KOPT-K1 (cell line): ENCODE measurements around the gene GAK.

ENCODE experiments used
- H3K27ac ChIP-seq: fragments of 200-600 bp; sonication (generic); 2 replicates; pipeline ENCODE4 v1.5.1; 2016; ENCODE audit warnings: antibody characterized with exemption, mild to moderate bottlenecking, low read depth, low read length; ENCODE audit not compliant: poor library complexity, severe bottlenecking
- H3K36me3 ChIP-seq: fragments of 200-600 bp; sonication (generic); 2 replicates; pipeline ENCODE4 v1.5.1; 2017; ENCODE audit warnings: antibody characterized with exemption, mild to moderate bottlenecking, low read length, moderate library complexity; ENCODE audit not compliant: insufficient read depth
- H3K9me3 ChIP-seq: fragments of 200-600 bp; sonication (generic); 2 replicates; pipeline ENCODE4 v1.5.1; 2017; ENCODE audit warnings: antibody characterized with exemption, low read length, mild to moderate bottlenecking; ENCODE audit not compliant: insufficient read depth, poor library complexity, severe bottlenecking

Gene GAK

DNA sequence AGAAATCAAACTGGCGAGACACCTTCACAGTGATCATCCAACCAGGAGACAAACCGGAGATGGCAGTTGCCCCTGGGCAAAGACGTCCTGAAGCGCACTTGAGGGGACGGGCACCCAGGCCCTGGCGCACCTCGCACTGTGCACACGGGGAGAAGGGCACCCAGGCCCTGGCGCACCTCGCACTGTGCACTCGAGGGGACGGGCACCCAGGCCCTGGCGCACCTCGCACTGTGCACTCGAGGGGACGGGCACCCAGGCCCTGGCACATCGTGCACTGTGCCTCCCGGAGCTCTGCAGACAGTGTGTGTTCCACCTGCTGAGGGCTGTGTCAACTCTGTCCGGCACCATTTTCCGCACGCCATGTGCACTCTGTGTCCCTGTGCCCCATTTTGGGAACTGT is 71.6 kb downstream of the GAK start:
- no peak overlapping the region for H3K27ac ChIP-seq
- H3K36me3 ChIP-seq: peaks cover 98% of the 10 kb centered on the region
- peaks cover 33% of the 10 kb centered on the region for H3K9me3 ChIP-seq

- no peak overlapping the region for H3K27ac ChIP-seq
- peaks cover 98% of the 10 kb centered on the region for H3K36me3 ChIP-seq
- peaks cover 33% of the 10 kb centered on the region for H3K9me3 ChIP-seq
Measured at GRCh38 chr4:859496-859895, 72.6 kb downstream of the GAK start.

GRCh38 chr4:858831-859451 is 73.2 kb downstream of the GAK start:
- no peak overlapping the region for H3K27ac ChIP-seq
- peaks cover 98% of the 10 kb centered on the region for H3K36me3 ChIP-seq
- H3K9me3 ChIP-seq: peaks cover 33% of the 10 kb centered on the region

GRCh38 chr4:858041-858481 is 74.1 kb downstream of the GAK start:
- H3K9me3 ChIP-seq: peaks cover 33% of the 10 kb centered on the region
- no peak overlapping the region for H3K27ac ChIP-seq
- H3K36me3 ChIP-seq: peaks cover 98% of the 10 kb centered on the region

- H3K9me3 ChIP-seq: peaks cover 33% of the 10 kb centered on the region
- peaks cover 97% of the 10 kb centered on the region for H3K36me3 ChIP-seq
- H3K27ac ChIP-seq: no peak overlapping the region
Measured at GRCh38 chr4:857461-857860, 74.7 kb downstream of the GAK start.

DNA sequence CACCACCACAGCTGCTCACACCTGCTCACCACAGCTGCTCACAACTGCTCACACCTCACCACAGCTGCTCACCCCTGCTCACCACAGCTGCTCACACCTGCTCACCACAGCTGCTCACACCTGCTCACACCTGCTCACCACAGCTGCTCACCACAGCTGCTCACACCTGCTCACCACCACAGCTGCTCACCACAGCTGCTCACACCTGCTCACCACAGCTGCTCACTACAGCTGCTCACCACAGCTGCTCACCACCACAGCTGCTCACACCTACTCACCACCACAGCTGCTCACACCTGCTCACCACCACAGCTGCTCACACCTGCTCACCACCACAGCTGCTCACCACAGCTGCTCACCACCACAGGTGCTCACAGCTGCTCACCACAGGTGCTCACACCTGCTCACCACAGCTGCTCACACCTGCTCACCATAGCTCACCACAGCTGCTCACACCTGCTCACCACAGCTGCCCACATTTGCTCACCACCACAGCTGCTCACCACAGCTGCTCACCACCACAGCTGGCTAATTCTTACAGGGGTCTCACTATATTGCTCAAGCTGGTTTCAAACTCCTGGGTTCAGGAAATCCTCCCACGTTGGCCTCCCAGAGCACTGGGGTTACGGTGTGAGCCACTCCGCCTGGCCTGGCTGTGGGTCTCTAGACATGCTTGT is 75.8 kb downstream of the GAK start:
- Histone ChIP-seq H3K36me3 (peaks cover 95% of the 10 kb centered on the region), H3K27ac (no peak overlapping the region), H3K9me3 (peaks cover 33% of the 10 kb centered on the region)

GRCh38 chr4:855880-856224 is 76.3 kb downstream of the GAK start:
- Histone ChIP-seq H3K36me3 (peaks cover 94% of the 10 kb centered on the region), H3K9me3 (peaks cover 33% of the 10 kb centered on the region), H3K27ac (no peak overlapping the region)

DNA sequence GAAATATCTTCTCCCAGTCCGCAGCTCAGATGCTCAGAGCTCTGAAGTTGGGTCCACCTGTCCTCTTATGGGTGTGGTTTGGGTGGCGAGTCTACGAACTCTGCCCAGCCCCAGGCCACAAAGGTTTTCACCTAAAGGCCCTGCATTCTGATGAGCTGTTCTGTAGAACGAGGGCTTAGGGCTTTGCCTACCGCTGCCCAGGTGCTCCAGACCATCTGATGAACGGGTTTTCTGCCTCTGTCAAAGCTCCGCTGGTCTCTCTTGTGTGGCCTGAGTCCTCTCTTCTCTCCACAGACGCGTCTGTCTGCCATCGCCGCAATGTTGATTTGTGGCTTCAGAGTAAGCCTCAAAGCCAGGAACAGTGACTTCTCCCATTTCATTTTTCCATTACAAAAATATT is 77.8 kb downstream of the GAK start:
- no peak overlapping the region for H3K27ac ChIP-seq
- peaks cover 94% of the 10 kb centered on the region for H3K36me3 ChIP-seq
- peaks cover 32% of the 10 kb centered on the region for H3K9me3 ChIP-seq

- Histone ChIP-seq H3K27ac (no peak overlapping the region), H3K36me3 (peaks cover 94% of the 10 kb centered on the region), H3K9me3 (peaks cover 25% of the 10 kb centered on the region)
Measured at GRCh38 chr4:853416-853781, 78.7 kb downstream of the GAK start.

DNA sequence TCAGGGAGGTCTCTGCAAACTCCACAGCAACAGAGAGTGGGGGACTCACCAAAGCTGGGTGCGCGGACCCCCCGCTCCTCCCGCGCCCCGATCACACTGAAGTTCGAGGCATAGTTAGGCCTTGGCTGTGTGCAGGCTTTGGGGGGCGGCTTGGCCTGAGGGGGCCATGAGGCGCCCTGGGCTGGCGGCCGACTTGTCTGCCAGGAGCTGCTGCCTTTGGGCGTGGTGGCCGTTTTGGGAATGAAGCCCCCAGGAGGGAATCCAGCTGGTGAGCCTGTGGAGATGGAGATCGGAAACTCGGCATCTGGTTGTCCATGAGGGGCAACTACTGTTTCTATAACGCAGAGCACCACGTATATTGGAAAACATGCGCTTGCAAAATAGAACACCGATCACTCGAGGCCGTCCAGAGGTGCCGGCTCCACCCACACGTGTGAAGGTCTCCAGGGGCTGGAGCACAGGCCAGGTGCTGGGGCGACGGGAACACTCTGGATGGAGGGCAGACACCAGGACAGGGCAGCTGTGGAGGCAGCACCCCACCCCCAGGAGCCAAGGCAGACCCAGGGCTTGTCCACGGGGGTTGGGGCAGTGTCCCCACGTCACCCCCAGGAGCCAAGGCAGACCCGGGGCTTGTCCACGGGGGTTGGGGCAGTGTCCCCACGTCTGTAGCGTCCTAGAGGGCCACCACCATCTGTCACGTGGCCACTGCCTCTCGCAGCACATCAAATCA is 80.2 kb downstream of the GAK start:
- Histone ChIP-seq H3K27ac (no peak overlapping the region), H3K9me3 (peaks cover 10% of the 10 kb centered on the region), H3K36me3 (peaks cover 91% of the 10 kb centered on the region)

- Histone ChIP-seq H3K9me3 (no peaks in the 10 kb centered on the region), H3K27ac (no peak overlapping the region), H3K36me3 (peaks cover 77% of the 10 kb centered on the region)
Measured at GRCh38 chr4:850323-850945, 81.7 kb downstream of the GAK start.

DNA sequence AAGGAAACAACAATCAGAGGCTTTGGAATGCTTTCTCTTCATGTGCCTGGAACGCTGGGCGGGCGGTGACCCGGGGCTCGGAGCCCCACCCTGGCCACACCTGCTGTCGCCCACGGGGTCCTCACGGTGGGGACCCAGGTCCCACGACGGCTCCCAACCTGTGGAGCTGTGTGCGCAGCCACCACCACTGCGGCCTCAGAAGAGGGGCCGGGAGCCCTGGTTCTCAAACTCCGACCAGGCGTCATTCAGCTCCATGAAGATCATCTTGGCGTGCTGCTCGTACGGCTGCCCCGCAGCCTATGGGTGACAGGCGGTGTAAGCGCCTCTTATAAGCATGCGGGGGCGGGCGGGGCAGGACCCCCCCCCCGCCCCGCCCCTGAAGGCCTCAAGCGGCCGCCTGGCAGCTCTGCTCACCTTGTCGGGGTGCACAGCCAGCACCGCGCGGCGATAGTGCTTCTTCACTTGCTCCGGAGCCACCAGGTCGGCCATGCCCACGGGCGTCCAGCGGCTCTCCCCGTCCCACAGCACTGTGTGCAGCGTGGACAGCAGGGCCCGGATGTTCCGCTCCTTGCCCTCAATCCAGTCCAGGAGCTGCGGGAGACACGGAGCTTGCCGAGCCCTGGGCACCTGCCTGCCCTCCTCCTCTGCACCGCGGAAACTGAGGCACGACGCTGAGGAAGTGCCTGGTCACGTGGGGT is 82.5 kb downstream of the GAK start:
- no peak overlapping the region for H3K27ac ChIP-seq
- peaks cover 3% of the 10 kb centered on the region for H3K9me3 ChIP-seq
- peaks cover 73% of the 10 kb centered on the region for H3K36me3 ChIP-seq

DNA sequence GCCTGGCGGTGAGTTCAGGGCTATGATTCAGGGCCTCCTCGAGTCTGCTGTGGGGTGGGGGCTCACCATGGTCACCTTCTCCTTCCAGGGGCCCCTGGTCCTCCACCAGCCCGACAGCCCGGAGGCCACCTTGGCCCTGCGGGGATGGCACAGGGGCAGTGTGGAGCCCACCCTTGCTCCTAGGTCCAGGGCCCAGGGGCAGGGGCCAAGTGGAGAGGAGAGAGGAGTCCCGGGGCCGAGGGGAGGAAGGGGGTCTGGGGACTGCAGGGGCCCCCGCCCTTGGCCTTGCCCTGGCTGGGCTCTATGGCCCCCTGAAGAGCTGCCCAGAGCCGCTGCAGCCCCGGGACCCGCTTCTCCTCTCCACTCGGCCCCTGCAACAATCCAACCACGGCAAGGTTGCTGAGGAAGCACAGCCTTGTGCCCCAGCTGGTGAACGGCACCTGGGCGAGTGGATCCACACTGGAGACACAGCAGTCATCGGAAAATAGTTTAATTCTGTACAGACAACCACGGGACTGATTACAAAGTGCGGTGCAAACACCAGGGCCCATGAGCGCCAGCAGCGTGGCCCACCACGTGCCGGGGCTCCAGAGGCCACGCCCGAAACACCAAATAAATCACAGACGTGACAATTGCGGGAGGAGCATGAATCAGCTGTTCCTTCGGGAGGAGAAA is 83.2 kb downstream of the GAK start:
- Histone ChIP-seq H3K27ac (no peak overlapping the region), H3K9me3 (peaks cover 9% of the 10 kb centered on the region), H3K36me3 (peaks cover 72% of the 10 kb centered on the region)

DNA sequence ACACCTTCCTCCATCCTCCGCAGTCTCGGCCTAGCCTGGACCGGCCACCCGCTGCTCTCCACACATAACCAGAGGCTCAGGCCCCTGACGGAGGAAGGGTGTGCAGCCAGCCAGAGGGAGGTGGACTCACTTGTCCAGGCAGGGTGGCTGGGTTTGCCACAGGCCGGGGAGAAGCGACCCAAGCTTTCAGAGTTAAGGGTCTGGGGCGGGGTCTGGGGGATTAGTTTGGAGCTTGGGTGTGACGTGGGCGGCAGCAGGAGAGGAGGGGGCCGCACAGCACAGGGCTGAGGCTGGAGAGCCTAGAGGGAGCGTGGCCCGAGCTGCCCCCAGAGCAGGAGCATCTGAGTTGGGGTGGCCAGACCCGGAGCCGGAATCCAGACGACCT is 83.8 kb downstream of the GAK start:
- H3K9me3 ChIP-seq: peaks cover 9% of the 10 kb centered on the region
- H3K27ac ChIP-seq: no peak overlapping the region
- peaks cover 70% of the 10 kb centered on the region for H3K36me3 ChIP-seq
